GM18517 (cell line): ENCODE results near the gene PCA3.

ENCODE experiments used
- ATAC-seq: cut with Tn5 transposase; IDR thresholded peaks from one replicate; pipeline ENCODE4 v1.9.1; 2021; ENCODE audit warnings: mild to moderate bottlenecking, moderate library complexity; ENCODE audit not compliant: unreplicated experiment

Gene PCA3

GRCh38 chr9:76756941-76757673 is 7.1 kb upstream of the PCA3 start:
- ATAC-seq: no peak

- ATAC-seq: no peak
These were observed 5.8 kb upstream of the PCA3 start for GRCh38 chr9:76758476-76758875.

GRCh38 chr9:76759732-76760131 is 4.5 kb upstream of the PCA3 start:
- ATAC-seq: no peak

DNA sequence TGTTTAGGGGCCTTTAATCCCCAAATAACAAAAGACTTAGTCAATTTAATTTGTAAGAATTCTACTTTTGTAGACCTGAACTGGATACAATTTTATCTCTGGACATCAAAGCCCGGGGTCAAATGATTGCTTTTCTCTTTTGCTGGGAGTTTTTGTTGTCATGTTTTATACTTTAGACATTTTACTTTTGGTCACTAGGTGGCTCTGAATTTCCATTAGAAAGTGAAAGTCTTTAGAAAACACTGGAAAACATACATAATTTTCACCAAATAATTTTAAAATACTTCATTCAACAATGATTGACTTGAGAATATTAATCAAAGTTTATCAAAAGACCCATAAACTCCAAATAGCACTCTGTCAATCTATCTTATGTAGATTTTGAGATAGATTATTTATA is 2.8 kb upstream of the PCA3 start:
- ATAC-seq: no peak

GRCh38 chr9:76766126-76766525 is 1.9 kb downstream of the PCA3 start:
- ATAC-seq: no peak

GRCh38 chr9:76772686-76773445 is 8.6 kb downstream of the PCA3 start:
- no peak for ATAC-seq

- no peak for ATAC-seq
These were observed 20.6 kb downstream of the PCA3 start for GRCh38 chr9:76784881-76785280.

- ATAC-seq: no peak
These were observed 21.3 kb downstream of the PCA3 start for GRCh38 chr9:76785501-76785900.

- no peak for ATAC-seq
These were observed 23.4 kb downstream of the PCA3 start for GRCh38 chr9:76787677-76788076.

DNA sequence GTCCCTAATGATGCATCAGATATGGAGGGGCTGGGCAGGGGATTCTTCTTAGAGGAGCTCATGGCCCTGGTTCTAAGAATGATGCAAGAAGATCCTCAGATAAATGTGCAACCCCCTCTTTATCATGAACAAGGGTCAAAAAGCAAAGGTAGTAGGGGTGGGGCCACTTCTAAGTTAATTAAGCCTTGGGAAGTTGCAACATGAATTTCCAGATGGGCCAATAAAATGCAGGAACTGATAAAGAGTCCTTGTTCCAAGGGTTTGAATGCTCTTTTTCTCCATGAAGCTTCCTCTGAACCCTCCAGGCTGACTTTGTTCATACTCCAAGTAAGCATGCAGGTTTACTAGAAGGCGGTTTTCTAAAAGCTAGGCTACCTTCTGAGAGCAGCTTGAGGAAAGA is 25.6 kb downstream of the PCA3 start:
- ATAC-seq: no peak

- no peak for ATAC-seq
These were observed 29.7 kb downstream of the PCA3 start for GRCh38 chr9:76793784-76794431.

DNA sequence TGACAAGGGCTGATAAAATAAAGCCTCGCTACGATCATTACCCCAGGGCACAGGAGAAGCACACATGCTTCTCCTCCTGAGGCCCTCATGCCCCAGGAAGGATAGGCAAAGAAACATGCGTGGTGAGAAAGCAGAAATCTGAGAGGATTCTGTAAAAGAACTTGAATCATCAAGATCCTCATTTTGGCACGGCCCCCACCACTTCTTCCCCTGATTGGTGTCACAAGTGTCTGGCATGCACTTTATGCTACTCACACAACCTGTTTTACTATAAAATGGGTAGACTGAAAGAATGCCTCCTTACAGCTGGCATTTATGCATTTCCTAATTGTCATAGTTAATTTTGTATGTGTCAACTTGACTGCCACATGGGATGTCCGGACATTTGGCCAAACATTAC is 32.1 kb downstream of the PCA3 start:
- no peak for ATAC-seq

DNA sequence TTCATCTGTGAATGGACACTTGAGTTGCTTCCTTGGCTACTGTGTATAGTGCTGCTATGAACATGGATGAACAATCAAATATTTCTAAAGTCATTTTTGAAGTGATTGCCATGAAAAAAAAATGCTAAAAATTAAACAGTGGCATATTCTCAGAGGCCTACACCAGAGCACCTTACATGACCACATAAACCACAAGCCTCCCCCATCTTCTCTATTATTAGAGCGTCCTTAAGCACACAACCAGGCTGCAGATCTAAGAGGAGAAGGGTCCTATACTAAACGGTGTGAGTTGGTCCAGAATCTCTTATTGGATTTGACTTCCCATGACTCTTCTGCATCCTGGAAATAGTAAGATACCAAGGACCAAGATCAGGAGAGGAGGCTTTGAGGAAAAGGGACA is 34.3 kb downstream of the PCA3 start:
- ATAC-seq: no peak

GRCh38 chr9:76799473-76799872 is 35.2 kb downstream of the PCA3 start:
- no peak for ATAC-seq

GRCh38 chr9:76800901-76801300 is 36.7 kb downstream of the PCA3 start:
- no peak for ATAC-seq

DNA sequence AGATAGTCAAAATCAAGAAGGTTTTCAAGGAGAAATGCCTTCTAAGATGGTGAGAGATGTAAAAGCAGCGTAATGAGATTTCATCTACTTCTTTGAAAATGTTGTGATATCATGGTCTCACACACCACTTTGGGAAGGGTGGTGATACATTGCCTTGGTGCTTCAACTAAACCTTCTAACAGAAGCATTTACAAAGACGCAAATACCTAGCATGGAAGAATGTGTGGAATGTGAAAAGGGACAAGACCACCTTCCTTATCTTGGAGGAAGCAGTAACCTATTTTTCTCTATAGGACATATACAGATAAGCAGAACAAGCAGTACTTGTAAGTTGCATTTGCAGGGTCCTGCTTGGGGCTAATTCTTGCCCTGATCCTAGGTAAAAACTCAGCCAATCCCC is 38.8 kb downstream of the PCA3 start:
- no peak for ATAC-seq

DNA sequence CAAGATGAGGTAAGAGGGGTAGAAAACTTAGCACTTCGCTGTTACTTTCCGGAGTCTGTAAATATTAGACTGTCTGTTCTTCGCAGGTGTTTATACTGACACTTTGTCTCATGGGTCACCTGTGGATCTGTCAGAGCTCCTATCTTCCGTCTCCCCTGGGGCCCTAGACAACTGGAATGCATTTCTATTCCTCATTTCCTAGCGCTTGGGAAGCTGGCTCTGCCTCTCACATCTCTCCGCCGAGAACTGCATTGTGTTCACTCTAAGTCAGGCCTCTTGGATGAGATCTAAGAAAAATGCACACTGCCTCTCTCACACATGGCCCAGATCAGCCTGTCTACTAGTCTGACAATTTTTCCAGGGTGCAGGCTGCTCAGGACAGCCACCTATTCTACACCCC is 39.5 kb downstream of the PCA3 start:
- ATAC-seq: no peak

DNA sequence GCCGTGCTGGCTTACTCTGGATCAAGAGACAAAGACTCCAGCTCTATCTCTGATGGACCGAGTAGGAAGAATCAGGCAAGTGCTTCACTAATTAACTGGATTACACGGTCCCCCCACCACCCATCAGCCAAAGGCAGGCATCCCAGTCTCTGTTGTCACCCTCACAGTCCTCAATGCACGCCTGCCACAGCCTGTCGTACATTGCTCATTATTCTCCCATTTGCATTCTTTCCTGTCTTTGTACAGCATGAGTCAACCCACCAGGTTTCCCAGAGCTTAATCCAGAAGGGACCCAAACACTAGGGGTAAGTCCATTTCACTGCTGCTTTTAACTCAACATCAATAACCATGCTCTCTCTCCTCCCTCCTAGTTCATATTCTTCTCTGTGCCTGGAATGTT is 44.4 kb downstream of the PCA3 start:
- no peak for ATAC-seq

- peak; percentile 72 for ATAC-seq
These were observed 46.2 kb downstream of the PCA3 start for GRCh38 chr9:76810377-76810957.

GRCh38 chr9:76812591-76812990 is 48.4 kb downstream of the PCA3 start:
- ATAC-seq: no peak

DNA sequence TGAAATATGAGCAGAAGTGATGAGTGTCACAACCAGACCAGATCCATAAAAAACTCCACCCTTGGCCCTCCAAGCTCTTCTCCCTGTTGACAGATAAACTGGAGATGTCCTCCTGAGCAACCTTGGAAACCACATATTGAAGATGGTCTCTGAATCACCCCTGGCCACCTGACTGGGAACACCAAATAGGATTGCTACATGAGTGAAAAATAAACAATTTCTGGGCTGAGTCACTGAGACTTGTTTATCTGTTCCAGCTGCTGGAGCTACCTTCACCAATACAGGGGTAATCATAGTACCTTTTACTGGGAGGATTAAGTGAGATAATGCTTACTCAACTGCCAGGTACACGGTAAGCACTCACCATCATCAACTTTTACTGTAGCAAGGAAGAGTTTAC is 53.3 kb downstream of the PCA3 start:
- no peak for ATAC-seq

GRCh38 chr9:76818271-76818670 is 54.0 kb downstream of the PCA3 start:
- ATAC-seq: no peak
